Stimulated activated CD4-positive, alpha-beta T cell treated with anti-CD3 and anti-CD28 coated beads, Interleukin-1b, Interleukin-23, amount 100 ng/mL, for 24 hours (primary cell): ENCODE measurements around the gene PPP2R5D.
A peak's percentile ranks its signal among the peaks of the same experiment; 100 is the strongest.

Experiments used
- DNase-seq, 4 experiments: peaks; one replicate each; pipeline ENCODE4 v3.0.0-alpha.2; 2020; ENCODE audit warnings: low read depth in 4 of 4, low spot score in 1 of 4

PPP2R5D gene

DNA sequence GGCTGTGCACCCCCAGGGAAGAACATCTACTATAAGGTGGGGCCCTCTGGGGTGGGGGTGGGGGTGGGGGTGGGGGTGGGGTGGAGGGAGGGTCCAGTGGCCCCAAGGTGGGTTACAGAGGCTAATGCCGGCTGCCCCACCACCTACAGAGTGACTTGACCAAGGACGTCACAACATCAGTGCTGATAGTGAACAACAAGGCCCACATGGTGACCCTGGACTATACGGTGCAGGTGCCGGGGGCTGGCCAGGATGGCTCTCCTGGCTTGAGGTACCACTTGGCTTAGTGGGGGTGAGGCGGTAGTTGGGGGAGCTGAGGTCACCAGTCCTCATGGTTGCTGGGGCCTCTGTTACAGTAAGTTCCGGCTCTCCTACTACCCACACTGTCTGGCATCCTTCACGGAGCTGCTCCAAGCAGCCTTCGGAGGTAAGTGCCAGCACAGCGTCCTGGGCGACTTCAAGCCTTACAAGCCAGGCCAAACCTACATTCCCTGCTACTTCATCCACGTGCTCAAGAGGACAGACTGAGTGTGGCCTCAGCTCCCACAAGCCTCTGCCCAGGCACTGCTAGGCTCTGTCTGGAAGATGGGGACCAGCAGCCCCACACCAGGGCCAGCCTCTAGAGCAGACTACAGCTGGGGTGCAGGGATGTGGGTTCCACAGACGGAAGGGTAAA lies 21.1 kb upstream of the PPP2R5D start:
- DNase-seq: no peak

DNA sequence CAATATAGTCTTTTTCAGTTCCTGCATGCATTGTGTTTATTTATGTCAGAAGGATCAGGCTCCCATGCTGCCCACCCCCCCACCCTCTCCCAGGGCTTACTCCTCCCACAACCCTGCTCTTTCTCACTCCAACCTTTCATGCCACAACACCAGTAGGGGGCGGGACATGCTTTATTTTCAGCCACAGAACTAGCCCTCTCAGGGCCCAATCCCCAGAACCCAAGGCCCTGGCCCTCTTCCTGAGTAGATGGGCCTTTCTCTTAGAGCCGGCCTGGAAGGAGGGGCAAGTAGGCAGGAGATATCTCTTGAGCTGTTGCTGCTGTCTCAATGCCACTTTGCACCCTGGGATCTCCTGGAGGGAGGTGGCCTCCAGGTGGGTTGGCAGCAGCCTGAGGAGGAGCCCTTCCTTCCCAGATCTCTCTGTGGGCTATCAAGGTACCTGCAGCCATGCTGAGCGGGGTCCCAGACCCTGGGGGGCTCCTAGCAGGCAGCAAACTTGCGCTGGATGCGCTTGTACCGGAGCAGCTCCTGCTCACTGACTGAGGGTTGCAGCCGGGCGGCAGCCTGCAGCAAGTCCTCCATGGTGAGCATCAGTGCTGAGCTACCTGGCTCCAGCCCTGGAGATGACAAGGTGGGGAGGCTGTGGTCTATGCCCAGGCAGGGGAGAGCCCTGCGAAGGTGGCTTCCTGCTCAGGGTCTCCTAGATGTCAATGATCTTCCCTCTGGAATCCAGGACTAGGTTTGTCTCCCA lies 20.3 kb upstream of the PPP2R5D start:
- DNase-seq: no peak

DNA sequence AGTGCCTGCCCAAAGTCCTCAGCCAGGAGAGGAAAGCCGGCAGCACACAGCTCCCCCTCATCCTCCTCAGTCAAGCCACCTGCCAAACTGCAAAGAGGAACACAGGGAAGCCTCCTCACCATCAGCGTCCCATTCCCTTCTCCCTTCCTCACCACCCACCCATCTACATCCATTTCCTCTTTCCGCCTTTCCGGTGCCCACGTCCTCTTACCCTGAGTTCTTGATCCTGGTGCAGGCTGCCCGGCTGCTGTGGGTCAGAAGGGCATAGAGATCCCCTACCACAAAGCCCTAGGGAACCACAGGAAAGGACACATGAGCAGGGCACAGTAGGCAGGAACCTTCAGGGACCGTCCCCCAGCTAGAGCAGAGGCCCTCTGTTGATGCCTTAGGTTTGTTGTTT lies 17.8 kb upstream of the PPP2R5D start:
- DNase-seq: no peak

DNA sequence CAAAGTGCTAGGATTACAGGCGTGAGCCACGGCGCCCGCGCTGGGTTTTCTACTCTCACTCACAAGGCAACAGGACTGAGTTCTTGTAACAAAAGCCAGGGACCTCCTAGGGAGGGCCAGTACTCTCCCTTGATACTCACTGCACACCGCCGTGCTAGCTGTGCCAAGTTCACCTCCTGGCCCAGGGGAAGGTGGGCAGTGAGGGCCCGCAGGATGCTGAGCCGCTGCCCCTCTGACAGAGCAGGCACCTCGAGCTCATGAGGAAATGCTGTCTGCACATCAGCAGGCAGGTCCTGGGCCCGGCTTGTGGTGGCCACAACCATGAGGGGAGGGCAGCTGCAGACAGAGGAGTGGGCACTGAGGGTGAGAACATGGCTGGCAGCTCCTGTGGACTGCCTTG lies 17.1 kb upstream of the PPP2R5D start:
- no peak for DNase-seq

DNA sequence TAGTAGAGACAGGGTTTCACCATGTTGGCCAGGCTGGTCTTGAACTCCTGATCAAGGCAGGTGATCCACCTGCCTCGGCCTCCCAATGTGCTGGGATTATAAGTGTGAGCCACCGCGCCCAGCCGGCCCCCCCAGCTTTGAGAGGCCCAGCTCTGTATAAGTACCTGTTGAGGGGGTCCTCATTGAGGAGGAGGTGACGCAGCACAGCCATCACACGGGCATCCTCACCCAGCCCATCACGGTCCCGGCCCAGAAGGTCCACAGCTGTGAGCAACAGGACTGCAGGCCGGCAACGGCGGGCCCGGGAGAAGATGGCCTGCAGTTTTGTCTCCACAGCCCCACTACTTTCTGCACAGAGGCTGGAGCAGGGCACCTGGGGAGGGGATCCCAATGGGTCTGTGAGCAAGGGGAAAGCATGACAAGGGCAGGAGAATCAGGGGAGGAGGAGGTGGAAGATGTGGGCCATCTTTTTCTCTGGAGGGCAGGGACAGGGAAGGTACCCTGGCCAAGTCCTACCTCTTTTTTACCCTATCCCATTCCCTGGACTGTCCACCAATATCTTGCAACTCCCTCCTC lies 16.2 kb upstream of the PPP2R5D start:
- DNase-seq: no peak

DNA sequence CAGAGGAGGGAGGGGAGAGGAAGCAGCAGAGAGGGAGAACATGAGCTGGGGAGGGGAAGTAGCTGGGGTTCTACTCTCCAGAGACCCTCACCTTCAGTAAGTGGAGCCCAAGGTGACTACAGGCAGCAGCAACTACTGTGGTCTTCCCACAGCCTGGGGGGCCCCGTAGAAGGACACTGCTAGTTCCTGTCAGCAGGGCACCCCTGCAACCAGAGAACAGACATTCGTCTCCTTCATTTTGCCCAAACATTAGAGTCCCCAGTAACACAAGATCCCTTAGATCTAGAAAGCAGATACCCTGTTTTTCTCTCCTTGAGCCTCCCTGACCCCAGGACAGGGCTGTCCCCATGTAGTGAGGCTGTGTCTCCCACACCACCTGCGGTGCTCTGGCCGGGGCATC lies 15.6 kb upstream of the PPP2R5D start:
- no peak for DNase-seq

DNA sequence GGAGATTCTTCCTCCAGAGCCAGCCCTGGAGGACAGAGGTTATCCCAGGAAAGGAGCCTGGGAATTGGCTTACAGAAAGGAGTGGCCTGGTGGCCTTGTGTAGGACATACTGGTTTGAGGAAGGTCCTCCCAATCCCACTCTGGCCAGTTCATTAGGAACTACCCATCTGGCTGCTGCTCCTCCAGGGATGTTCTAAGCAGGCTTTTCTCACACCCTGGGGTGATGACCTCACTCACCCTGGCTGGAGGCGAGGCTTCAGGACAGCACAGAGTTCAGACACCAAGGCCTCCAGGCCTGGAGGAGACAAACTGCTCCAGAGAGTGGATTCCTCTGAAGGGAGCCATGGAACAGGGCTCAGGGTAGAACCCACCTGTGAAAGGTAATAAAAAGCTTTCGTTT lies 14.9 kb upstream of the PPP2R5D start:
- DNase-seq: no peak

DNA sequence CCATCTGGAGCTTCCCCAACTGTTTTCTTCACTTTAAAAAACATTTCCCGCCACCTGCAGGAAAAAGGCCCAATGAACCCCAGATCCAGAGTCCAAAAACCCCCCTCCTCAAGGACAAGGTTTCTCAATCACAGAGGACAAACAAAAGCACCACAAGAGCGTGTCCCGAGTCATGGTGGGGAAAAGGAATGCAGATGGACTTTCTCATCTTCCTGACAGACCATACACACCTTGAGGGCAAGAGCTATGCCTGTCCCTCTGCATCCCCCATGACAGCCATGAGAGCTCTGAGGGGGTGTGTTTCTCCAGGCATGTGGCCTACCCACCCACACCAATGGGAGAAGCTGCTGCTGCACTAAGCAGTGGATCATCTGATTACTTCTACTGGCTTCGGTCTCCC lies 14.4 kb upstream of the PPP2R5D start:
- no peak for DNase-seq

DNA sequence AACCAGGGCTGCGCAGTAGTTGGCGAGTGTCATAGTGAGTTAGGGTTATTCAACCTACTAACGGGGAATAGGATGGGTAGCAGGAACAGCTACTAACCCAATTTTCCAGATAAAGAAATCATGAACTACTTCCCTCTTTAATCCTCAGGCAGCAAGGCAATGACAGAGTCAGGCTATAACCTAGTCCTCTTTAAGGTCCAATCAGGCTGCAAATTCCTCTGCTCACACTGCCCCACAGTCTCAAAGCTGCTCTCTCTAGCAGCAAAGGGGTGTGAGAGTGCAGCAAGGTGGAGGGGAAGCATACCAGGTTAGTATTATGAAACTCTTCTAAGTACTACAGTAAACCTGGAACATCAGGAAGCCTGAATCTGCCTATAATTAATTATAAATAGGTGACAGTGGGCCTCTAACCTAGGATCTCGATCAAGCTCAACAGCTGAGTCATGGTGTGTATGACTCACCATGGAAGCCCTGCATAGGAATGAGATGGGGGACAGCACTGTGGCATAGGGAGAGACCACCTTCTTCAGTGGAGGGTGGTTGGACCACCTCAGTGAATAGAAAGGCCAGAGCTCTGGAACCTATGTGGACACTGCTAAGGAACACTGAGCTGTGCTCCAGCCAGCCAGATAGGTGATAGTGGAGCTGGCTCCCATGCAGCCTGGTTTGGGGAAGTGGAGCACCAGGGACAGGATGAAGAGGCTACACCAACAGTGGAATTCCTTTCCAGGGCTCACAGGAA lies 13.3 kb upstream of the PPP2R5D start:
- no peak for DNase-seq

DNA sequence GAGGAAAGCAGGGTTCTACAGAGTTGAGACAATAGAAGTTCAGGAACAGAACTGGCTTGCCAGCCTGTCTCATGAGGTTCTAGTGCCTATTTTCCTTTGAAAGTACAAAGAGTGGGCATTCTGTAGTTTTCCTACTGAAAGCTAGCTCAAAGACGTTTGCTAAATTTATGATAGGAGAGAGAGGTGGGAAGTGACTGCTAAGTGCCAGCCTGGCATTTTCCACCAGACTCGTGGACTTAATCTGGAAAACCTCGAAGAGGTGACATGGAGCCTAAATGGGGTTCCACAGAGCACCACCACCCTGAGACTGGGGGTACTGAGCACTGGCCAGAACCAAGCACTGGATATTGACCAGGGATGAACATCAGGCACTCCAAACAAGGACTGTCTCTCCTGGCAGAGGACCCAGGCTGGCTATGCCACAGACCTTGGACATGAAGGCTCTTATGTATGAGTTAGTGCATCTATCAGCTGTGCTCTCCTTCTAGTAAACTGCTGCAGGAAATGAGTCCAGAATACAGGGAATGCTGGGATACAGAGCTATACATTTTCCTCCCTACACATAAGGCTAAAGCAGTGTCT lies 12.5 kb upstream of the PPP2R5D start:
- DNase-seq: no peak

DNA sequence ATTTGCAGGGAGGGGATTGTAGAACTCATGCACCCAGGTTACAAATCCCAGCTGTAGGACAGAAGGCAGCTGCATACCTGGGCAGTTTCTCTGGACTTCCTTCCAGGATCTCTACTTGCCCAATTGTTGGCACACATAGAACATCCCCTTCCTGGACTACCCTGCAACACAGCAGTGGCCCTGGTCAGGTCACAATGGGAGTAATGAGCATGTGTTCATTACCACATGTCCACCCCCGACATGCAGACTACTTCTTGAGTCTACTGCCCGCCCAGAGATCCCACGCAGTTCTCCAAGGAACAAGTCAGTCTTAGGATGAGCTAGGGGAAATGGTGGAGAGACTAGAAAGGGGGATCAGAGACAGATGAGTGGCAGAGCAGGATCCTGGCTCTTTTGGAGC lies 10.4 kb upstream of the PPP2R5D start:
- DNase-seq: no peak

DNA sequence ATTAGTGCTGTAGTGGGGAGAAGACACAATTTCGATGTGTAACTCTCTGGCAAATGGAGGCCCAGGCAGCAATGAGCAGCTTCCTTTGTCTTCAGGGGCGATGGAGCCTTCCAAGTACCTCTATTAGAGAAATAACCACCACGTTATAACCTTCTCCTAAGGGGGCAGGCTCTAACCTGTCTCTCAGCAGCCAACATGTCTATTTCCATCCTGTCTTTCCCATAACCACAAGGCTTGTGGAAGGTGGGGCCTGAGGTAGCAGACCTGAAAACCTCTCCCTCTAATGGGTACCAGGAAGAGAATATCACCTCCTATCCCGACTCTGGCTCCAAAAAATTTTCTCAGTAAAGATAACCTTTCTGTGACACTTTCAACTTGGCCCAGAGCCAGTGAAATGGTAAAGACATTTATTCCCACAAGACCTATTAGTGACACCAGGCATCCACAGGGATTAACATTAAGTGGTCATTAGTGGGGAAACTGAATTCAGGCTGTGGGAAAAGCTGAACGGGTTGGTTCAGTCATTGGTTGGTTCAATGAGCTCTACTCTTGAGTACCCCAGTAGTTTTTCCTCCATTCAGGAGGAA lies 9.4 kb upstream of the PPP2R5D start:
- DNase-seq: no peak

DNA sequence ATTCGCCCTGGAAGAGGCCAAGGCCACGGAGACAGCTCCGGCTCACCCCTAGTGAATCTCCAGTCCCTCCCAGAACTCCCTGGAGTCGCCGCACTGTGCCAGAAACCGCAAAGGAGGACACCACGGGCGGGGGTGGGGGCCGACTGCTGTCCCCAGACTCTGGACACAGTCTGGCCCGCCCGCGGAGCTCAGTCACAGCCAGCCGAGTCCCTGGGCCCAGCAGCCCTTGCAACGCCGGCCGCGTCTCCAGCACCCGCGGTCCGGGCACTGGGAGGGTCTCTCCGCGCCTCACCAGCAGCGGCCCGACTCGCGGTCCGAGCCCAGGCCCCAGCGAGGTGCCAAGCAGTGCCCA lies 5.9 kb upstream of the PPP2R5D start:
- DNase-seq: no peak

DNA sequence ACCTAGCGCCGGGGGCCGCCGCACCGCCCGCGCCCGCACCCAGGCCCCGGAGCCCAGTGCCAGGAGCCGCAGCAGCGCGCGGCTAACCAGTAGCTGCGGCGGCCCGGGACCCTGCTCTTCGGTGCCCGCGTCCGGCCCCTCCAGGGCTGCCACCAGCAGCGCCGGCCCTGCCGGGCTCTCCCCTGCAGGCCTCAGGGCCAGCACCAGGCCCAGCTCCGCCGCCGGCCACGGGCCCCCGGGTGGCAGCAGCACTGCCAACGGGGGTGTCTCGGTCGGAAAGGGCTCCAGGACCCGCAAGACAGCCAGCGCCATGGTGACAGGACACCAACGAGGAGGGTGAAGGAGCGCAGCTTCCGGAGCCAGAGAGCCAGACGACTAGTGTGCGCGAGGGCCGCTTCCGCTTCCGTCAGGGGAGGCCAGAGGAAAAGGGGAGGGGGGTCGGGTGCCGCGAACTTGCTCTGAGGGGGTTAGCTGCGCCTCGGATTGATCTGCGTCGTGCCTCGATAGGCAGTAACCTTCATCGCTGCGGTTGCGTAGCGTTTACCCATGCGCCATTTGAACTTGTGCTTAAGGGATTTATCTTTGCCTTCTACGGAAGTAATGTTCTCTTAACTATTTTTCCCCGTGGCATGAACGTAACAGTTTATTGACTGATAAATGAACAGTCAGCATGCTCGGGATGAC lies 5.4 kb upstream of the PPP2R5D start, which contains the start of gene PEX6:
Gene PEX6, minus strand, starts transcription at position 343 of the 684 bp plus-strand sequence. Its CDS starts 31 bp downstream, at position 312.
- peak; percentile 65 to 91 (median 90) for DNase-seq

DNA sequence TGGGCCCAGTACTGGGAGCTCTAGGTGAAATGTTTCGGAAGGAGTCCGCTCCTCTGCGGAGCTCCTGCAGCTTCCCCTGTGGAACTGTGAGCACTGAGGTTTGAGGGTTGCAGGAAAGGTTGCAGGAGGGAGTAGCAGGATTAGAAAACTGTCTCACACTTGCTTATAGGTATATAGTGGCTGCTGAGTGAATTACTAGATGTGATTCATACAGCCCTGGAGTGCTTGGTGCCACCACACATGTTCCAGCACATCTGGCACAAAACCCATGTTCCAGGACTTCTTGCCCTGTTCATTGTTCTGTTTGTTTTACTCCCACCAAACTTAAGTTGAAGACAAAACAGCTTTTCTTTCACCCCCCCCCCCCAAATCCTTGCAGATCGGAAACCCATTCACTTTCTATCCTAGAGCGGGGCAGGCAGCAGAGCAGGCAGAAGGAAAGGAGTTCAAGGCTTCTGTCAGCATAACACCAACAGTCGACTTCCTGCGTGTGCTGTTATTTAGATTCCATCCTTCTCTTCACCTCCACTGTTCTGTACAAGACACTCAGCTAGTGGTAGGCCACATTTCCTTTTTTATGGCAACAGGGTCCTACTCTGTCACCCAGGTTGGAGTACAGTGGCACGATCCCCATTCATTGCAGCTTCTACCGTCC lies 4.7 kb upstream of the PPP2R5D start:
- DNase-seq: peak in 1 of 4 experiments; percentile 23

DNA sequence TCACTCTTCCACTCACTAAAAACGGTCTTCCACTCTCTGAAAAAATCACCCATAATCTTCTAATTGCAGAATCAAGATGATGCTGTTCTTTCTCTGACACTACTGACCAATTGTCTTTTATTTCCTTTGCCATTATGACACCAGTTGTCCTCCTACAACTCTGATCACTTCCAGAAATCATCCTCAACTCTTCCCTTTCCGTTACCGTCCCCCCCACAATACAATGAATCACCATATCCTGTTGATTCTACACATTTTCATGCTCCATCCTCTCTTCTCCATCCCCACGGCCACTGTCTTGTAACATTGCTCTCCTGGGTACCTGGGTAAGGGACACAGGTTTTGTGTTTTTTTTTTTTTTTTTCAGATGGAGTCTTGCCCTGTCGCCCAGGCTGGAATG lies 2.5 kb upstream of the PPP2R5D start:
- no peak for DNase-seq

DNA sequence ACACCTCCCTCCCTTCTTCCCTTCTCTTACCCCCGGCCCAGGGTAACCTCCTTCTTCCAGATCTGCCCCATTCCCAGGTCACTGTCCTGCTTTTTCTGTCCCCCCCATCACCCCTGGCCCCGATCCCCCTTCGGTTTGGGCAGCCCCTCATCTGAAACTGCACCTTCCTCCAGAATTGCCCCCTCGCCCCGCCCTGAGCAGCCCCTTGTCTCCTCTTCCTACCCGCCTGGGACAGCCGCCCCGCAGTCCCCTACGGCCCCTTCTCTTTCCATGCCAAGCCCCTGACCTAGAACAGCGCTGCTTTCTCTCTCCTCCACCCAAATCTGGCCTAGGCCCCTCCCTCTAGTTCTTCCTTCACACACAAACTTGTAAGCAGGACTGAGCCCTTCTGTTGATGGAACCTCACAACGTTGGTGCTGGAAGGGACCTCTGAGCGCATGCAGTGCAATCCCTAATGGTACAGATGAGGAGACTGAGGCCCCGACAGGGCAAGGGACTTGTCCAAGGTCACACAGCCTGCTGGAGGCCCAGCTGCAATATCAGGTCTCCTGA lies 630 bp downstream of the PPP2R5D start:
- no peak for DNase-seq

DNA sequence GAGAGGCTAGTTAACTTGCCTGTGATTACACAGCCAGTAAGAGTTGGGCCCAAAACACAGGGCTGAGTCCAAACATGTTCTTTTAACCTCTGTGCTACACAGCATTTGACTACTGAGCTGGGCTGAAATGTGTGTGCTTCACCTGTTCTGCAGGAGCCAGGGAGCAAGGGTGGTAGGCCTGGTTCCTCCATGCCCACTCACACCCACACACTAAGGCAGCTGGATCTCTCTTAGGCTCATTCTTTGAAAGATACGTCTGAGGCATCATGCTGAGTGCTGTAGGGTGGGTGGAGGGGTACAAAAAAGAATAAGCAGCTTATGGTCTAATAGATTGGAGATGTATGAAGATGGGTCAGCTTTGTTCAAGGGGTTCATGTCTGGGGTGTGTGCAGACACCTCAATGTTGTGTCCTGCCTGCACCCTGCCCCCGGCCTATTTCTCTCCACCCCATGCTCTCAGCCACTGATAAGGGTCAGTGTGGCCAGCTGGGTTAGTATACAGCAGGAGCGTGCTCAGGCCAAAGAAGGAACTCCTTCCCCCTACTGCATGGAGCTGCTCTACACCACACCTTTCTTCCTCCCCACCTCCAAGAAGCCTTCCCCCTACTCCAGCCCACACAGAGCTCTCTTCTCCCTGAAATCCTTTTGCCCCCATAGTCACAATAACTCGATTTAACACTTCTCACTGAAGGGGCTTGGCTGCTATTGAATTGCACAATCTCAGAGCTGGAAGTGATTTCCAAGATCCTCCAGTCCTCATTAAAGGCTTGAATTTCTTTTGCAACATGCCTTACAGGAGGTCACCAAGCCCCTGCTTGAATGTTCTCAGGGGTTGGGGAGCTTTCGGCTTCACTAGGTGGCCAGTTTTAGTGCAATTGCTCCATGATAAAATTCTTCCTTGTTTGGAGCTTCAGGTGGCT lies 3.4 kb downstream of the PPP2R5D start:
- no peak for DNase-seq
